CD4-positive, alpha-beta T cell (primary cell): Measurements from ENCODE around the gene NKAIN2. TPM values are rescaled to one million over a fixed set of nuclear protein-coding genes. Genes with fewer than 3 reads are reported as not detected.

ENCODE experiments used
- ATAC-seq: fragments of 200-7000 bp; cut with Tn5 transposase; one replicate; pipeline ENCODE4 v1.10.0; 2022; ENCODE audit warnings: mild to moderate bottlenecking; ENCODE audit not compliant: poor library complexity
- CTCF ChIA-PET: fragments of 350-600 bp; sonication (Branson Sonifier 250); formaldehyde crosslinking; loops from one replicate; lab custom pipeline; 2021; ENCODE audit warnings: antibody characterized with exemption, inconsistent platforms; lab: Charles Lee
- POLR2A ChIA-PET: fragments of 350-600 bp; sonication (Branson Sonifier 250); formaldehyde crosslinking; loops from one replicate; lab custom pipeline; 2021; ENCODE audit warnings: antibody characterized with exemption, inconsistent platforms; lab: Charles Lee
- DNase-seq, 14 experiments: peaks; one replicate each; pipeline ENCODE4 v3.0.0-alpha.2; 2013 to 2020; ENCODE audit warnings: mixed read lengths in 2 of 14
- H3K27ac ChIP-seq, 2 donors: one replicate each; pipeline versions ENCODE4 v1.5.1 to v1.7.0; 2013; ENCODE audit warnings: low read length in 2 of 2, low read depth in 1 of 2, mild to moderate bottlenecking in 1 of 2
- H3K27me3 ChIP-seq, 2 experiments: 1 replicate in 1 of 2; 2 replicates in 1 of 2; pipeline versions ENCODE4 v1.6.1 to v1.7.0; 2013; ENCODE audit warnings: low read length in 2 of 2, control low read depth in 1 of 2, mild to moderate bottlenecking in 1 of 2, moderate library complexity in 1 of 2; ENCODE audit not compliant: insufficient read depth in 2 of 2, control insufficient read depth in 1 of 2
- H3K36me3 ChIP-seq: one replicate; pipeline ENCODE4 v1.6.1; 2013; ENCODE audit warnings: low read length, control low read depth; ENCODE audit not compliant: insufficient read depth
- H3K4me1 ChIP-seq: one replicate; pipeline ENCODE4 v1.6.1; 2013; ENCODE audit warnings: low read length, control low read depth; ENCODE audit not compliant: insufficient read depth
- H3K4me3 ChIP-seq: one replicate; pipeline ENCODE4 v1.5.1; 2013; ENCODE audit warnings: mild to moderate bottlenecking, low read length, moderate library complexity
- H3K9me3 ChIP-seq, 2 experiments: 1 replicate in 1 of 2; 2 replicates in 1 of 2; pipeline versions ENCODE4 v1.6.1 to v1.7.0; 2013; ENCODE audit warnings: low read length in 2 of 2, mild to moderate bottlenecking in 2 of 2, control low read depth in 1 of 2, moderate library complexity in 1 of 2; ENCODE audit not compliant: control insufficient read depth in 1 of 2, insufficient read depth in 1 of 2
- H3K27ac Mint-ChIP-seq: one replicate; pipeline ENCODE4 v1.8.0; 2020; ENCODE audit warnings: mixed read lengths
- H3K27me3 Mint-ChIP-seq: one replicate; pipeline ENCODE4 v1.8.0; 2021; ENCODE audit warnings: mixed read lengths
- H3K36me3 Mint-ChIP-seq: one replicate; pipeline ENCODE4 v1.8.0; 2021; ENCODE audit warnings: low read depth, mixed read lengths
- H3K4me1 Mint-ChIP-seq: one replicate; pipeline ENCODE4 v1.8.0; 2021; ENCODE audit warnings: low read depth, mixed read lengths
- H3K4me3 Mint-ChIP-seq: one replicate; pipeline ENCODE4 v1.8.0; 2020; ENCODE audit warnings: mild to moderate bottlenecking, mixed read lengths
- H3K9me3 Mint-ChIP-seq: one replicate; pipeline ENCODE4 v1.8.0; 2020; ENCODE audit warnings: mixed read lengths
- CTCF ChIP-seq: fragments of 200-600 bp; IDR thresholded peaks from one replicate; pipeline ENCODE4 v1.8.0; 2022; ENCODE audit warnings: antibody characterized with exemption, mild to moderate bottlenecking
- intact Hi-C, 2 experiments: fragments of 100-400 bp; cut with DNase I in 1 of 2; cut with micrococcal nuclease in 1 of 2; formaldehyde crosslinking; loops; one replicate each; pipeline versions ENCODE4 v1.15.1 to v1.9.0; 2023 to 2025; cut with DNase I, micrococcal nuclease
- total RNA-seq, 174 experiments: library from RNA in 2 of 174; stranded (reverse) in 2 of 174; gene quantifications; one replicate each; pipeline ENCODE4 v1.2.3 and lab custom pipeline; 2021 to 2026

Gene NKAIN2
- total RNA-seq, 2 experiments from 2014 or later, result not detected

GRCh38 chr6:124099520-124099919, 295.9 kb downstream of the NKAIN2 start:
- no peaks in the 10 kb centered on the region for H3K27me3 Mint-ChIP-seq
- peaks cover 2% of the 10 kb centered on the region for H3K9me3 Mint-ChIP-seq
- H3K36me3 Mint-ChIP-seq, result no peaks in the 10 kb centered on the region

GRCh38 chr6:124110514-124110913, 306.8 kb downstream of the NKAIN2 start:
- Mint-ChIP-seq H3K4me3 (no peak overlapping the region), H3K9me3 (peaks cover 14% of the 10 kb centered on the region), H3K36me3 (no peaks in the 10 kb centered on the region), H3K4me1 (no peaks in the 10 kb centered on the region), H3K27ac (no peak overlapping the region), H3K27me3 (no peaks in the 10 kb centered on the region)
- ChIA-PET CTCF (no interaction called here), POLR2A (no interaction called here)
- no peaks in the 10 kb centered on the region for H3K36me3 ChIP-seq
- TF ChIP-seq CTCF, result no peak
- no peaks in the 10 kb centered on the region for H3K27me3 ChIP-seq
- H3K4me1 ChIP-seq, result no peaks in the 10 kb centered on the region
- ATAC-seq, result no peak
- no peak for DNase-seq
- no peak overlapping the region for H3K4me3 ChIP-seq
- no peak overlapping the region for H3K27ac ChIP-seq
- H3K9me3 ChIP-seq, result no peaks in the 10 kb centered on the region
- intact Hi-C loops, result no loop called here

More at GRCh38 chr6:124099520-124099919, 295.9 kb downstream of the NKAIN2 start:
- ATAC-seq (no peak), DNase-seq (no peak)
- Histone ChIP-seq H3K27me3 (no peaks in the 10 kb centered on the region), H3K4me1 (no peaks in the 10 kb centered on the region), H3K27ac (no peak overlapping the region), H3K36me3 (no peaks in the 10 kb centered on the region), H3K9me3 (peaks cover 0 to 11% of the 10 kb centered on the region in 2 experiments), H3K4me3 (no peak overlapping the region)
- ChIA-PET CTCF (no interaction called here), POLR2A (no interaction called here)
- Mint-ChIP-seq H3K4me3 (no peak overlapping the region), H3K27ac (no peak overlapping the region), H3K4me1 (no peaks in the 10 kb centered on the region)
- TF ChIP-seq CTCF, result no peak
- intact Hi-C loops, result no loop called here

DNA sequence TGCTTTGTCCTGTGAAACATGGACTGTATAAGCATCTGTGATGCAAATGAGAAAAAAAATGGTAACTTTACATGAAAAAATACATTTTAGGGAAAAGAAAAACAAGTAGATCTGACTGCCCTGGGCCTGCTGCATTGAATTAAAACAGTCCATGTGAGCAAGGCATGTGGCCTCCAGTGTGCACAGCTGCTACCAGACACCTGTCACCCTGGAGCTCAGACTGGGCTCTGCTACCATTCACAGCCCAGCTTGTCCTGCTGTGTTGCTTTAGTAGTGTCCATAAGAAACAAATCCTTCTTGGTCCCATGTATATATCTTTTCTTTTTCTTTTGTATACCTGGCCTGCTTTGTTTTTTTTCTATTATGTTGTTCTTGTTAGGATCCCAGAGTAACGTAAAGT, 315.9 kb downstream of the NKAIN2 start:
- no peaks in the 10 kb centered on the region for H3K27me3 Mint-ChIP-seq
- ATAC-seq (no peak), DNase-seq (no peak)
- intact Hi-C loops, result no loop called here
- no peaks in the 10 kb centered on the region for H3K9me3 Mint-ChIP-seq
- Histone ChIP-seq H3K4me1 (no peaks in the 10 kb centered on the region), H3K9me3 (no peaks in the 10 kb centered on the region), H3K27ac (no peak overlapping the region), H3K4me3 (no peak overlapping the region), H3K36me3 (no peaks in the 10 kb centered on the region), H3K27me3 (no peaks in the 10 kb centered on the region)
- no peak overlapping the region for H3K27ac Mint-ChIP-seq
- no peak overlapping the region for H3K4me3 Mint-ChIP-seq
- no peak for TF ChIP-seq CTCF
- CTCF ChIA-PET, result no interaction called here
- POLR2A ChIA-PET, result no interaction called here
- no peaks in the 10 kb centered on the region for H3K4me1 Mint-ChIP-seq
- H3K36me3 Mint-ChIP-seq, result no peaks in the 10 kb centered on the region
